Activated naive CD8-positive, alpha-beta T cell treated with anti-CD3 and anti-CD28 coated beads, Interleukin-2, amount 50 U/mL, for 24 hours (primary cell): Measurements from ENCODE around the gene HOXA9.

Experiments
- ATAC-seq: fragments of 150-1000 bp; cut with Tn5 transposase; one replicate; pipeline ENCODE4 v1.10.0; 2021
- DNase-seq: peaks from one replicate; pipeline ENCODE4 v3.0.0; 2021
- H3K27ac Mint-ChIP-seq: one replicate; pipeline ENCODE4 v1.8.0; 2021; ENCODE audit warnings: mild to moderate bottlenecking, mixed read lengths
- H3K27me3 Mint-ChIP-seq: one replicate; pipeline ENCODE4 v1.8.0; 2021; ENCODE audit warnings: mixed read lengths
- H3K36me3 Mint-ChIP-seq: one replicate; pipeline ENCODE4 v1.8.0; 2021; ENCODE audit warnings: low read depth, mixed read lengths
- H3K4me1 Mint-ChIP-seq: one replicate; pipeline ENCODE4 v1.8.0; 2021; ENCODE audit warnings: mixed read lengths
- H3K4me3 Mint-ChIP-seq: one replicate; pipeline ENCODE4 v1.8.0; 2021; ENCODE audit warnings: mild to moderate bottlenecking, moderate library complexity, mixed read lengths
- H3K9me3 Mint-ChIP-seq: one replicate; pipeline ENCODE4 v1.8.0; 2021; ENCODE audit warnings: mixed read lengths

Gene HOXA9

DNA sequence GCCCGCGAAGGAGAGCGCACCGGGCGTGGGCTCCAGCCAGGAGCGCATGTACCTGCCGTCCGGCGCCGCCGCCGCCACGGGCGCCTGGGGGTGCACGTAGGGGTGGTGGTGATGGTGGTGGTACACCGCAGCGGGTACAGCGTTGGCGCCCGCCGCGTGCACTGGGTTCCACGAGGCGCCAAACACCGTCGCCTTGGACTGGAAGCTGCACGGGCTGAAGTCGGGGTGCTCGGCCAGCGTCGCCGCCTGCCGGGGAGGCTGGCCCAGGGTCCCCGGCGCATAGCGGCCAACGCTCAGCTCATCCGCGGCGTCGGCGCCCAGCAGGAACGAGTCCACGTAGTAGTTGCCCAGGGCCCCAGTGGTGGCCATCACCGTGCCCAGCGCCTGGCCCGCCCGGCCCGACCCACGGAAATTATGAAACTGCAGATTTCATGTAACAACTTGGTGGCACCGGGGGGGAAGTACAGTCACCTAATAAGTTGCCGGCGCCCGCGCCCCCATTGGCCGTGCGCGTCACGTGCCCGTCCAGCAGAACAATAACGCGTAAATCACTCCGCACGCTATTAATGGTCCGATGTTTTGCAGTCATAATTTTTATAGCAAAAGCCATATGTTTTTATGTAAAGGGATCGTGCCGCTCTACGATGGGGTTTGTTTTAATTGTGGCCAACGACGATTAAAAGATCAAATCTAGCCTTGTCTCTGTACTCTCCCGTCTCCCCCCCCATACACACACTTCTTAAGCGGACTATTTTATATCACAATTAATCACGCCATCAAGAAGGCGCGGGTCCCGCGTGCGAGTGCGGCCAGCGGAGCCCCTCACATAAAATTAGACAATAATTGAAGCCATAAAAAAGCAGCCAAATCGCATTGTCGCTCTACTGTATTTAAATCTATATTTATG, at the start of gene HOXA9:
TSS of gene HOXA9 (minus strand) at position 449 of the 907 bp plus-strand sequence. CDS start at position 369, 80 bp downstream.
- peaks cover 77% of the 10 kb centered on the region for H3K27me3 Mint-ChIP-seq
- peak within 1 kb of the TSS; percentile 56 for H3K4me3 Mint-ChIP-seq
- ATAC-seq (no peak), DNase-seq (no peak)
- H3K9me3 Mint-ChIP-seq = no peaks in the 10 kb centered on the region
- H3K36me3 Mint-ChIP-seq = no peaks in the 10 kb centered on the region
- peak within 1 kb of the TSS; percentile 68 for H3K27ac Mint-ChIP-seq
- H3K4me1 Mint-ChIP-seq = peaks cover 22% of the 10 kb centered on the region

GRCh38 chr7:27214239-27214950, 49.1 kb upstream of the HOXA9 start:
- no peak overlapping the region for H3K4me3 Mint-ChIP-seq
- H3K36me3 Mint-ChIP-seq = no peaks in the 10 kb centered on the region
- DNase-seq (no peak), ATAC-seq (no peak)
- peaks cover 7% of the 10 kb centered on the region for H3K4me1 Mint-ChIP-seq
- no peak overlapping the region for H3K27ac Mint-ChIP-seq
- H3K27me3 Mint-ChIP-seq = peaks cover 87% of the 10 kb centered on the region
- H3K9me3 Mint-ChIP-seq = no peaks in the 10 kb centered on the region

DNA sequence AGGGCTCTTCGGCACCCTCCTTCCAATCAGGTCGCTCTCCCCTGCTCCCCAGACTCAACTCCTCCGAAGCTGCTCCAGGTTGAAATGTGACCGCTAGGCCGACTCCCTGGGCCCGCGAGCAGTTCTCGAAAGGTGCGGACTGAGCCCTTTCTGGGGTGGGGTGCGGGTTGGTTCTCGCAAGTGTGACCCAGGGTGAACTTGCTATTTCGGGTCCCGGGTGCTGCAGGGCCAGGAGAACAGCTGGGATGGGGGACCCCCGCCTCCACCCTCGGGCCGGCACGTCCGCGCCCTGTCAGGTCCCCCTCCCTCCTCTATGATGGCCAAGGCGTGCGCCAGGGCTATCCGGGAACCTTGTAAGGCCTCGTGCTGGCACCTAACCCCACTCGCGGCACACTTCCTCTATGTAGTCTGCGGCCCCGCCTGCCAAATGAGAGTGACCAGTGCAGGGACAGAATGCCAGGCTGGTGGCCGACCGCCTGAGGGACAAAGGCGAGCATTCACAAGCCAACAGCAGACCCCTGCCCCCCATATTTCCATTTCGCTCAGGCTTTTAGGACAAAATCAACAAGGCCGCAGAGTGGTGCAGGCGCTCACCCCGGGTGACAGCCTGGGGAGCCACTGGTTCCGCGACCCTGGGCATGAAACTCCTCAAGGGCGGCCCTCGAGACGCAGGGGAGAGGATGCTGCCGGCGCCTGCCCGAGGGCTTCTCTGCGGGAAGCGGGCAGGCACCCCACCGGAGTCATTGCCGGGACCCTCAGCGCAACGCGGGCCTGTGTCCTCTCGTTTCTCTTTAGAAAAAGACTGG, 48.3 kb upstream of the HOXA9 start:
- Mint-ChIP-seq H3K27ac (no peak overlapping the region), H3K9me3 (no peaks in the 10 kb centered on the region), H3K4me3 (no peak overlapping the region), H3K36me3 (no peaks in the 10 kb centered on the region), H3K4me1 (peaks cover 7% of the 10 kb centered on the region), H3K27me3 (peaks cover 89% of the 10 kb centered on the region)
- DNase-seq (no peak), ATAC-seq (no peak)

DNA sequence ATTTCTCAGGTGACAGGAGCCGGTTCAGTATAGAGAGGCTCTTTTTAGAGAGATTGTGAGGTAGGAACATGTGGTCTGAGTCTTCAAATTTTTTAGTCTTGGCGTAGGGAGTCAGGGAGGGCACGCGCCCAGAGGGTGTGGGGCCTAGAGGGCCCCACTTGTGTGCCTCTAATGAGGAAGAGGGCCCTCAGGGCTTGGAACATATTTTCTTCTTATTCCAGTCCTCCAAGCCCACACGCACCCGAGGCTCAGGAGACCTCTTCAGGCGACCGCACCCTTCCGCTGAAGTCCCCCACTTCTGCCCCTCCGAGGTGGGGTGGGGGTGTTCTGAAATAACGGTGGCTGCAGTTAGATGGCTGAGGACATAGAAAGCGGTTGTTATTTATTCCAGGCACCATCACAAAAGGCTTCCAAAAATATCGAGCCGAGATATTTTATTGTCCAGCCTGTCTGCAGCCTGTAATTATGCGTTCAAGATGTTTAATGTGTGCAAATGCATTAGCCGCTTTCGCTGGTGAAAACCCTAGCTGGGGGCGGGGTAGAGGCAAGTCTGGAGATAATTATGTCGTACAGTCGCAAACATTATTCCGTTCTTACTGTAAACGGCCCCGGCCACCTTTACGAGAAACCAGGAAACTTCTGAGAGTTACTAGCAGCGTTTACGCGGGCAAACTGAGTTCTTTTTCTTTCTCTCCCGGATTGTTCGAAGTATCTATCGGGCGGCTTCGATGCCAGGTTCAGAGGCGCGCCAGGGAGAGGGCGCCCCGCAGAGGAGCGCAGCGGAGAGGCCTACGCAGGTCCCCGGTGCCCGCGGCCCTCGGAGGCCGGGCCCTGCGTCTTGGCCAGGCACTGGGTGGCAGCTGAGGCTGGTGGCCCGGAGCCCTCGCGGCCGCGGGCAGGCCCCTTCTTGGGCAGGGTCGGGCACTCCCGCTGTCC, 47.4 kb upstream of the HOXA9 start:
- H3K27me3 Mint-ChIP-seq = peaks cover 91% of the 10 kb centered on the region
- peaks cover 7% of the 10 kb centered on the region for H3K4me1 Mint-ChIP-seq
- no peak for DNase-seq
- H3K27ac Mint-ChIP-seq = no peak overlapping the region
- H3K9me3 Mint-ChIP-seq = no peaks in the 10 kb centered on the region
- no peaks in the 10 kb centered on the region for H3K36me3 Mint-ChIP-seq
- ATAC-seq = no peak
- no peak overlapping the region for H3K4me3 Mint-ChIP-seq

DNA sequence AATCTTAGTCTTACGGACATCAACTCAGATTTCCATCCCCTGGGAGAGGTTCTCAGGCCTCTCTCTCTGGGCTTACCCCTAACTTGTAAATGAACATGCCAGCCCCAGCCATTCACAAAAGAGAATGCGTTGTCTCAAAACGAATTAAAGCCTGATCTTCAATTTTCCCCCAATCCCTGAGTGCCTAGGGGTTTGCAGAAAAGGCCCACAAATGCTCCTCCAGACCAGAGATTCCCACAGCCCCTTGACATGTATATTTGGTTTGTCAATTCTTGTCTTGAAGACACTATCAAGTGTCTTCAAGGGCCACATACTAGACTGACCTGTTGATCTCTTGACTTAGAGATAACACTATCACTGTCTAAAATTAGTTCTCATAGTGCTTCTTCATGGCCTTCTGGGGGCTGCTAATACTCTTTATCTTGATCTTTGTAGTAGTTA, 46.4 kb upstream of the HOXA9 start:
- no peak overlapping the region for H3K27ac Mint-ChIP-seq

GRCh38 chr7:27211084-27211446, 45.7 kb upstream of the HOXA9 start:
- Mint-ChIP-seq H3K9me3 (no peaks in the 10 kb centered on the region), H3K27ac (no peak overlapping the region), H3K4me3 (no peak overlapping the region), H3K36me3 (no peaks in the 10 kb centered on the region), H3K4me1 (peaks cover 7% of the 10 kb centered on the region), H3K27me3 (peaks cover 94% of the 10 kb centered on the region)
- ATAC-seq = no peak
- DNase-seq = no peak

More for the DNA sequence above, 46.4 kb upstream of the HOXA9 start:
- Mint-ChIP-seq H3K4me1 (peaks cover 7% of the 10 kb centered on the region), H3K9me3 (no peaks in the 10 kb centered on the region), H3K4me3 (no peak overlapping the region), H3K27me3 (peaks cover 93% of the 10 kb centered on the region), H3K36me3 (no peaks in the 10 kb centered on the region)
- DNase-seq = no peak
- ATAC-seq = no peak

DNA sequence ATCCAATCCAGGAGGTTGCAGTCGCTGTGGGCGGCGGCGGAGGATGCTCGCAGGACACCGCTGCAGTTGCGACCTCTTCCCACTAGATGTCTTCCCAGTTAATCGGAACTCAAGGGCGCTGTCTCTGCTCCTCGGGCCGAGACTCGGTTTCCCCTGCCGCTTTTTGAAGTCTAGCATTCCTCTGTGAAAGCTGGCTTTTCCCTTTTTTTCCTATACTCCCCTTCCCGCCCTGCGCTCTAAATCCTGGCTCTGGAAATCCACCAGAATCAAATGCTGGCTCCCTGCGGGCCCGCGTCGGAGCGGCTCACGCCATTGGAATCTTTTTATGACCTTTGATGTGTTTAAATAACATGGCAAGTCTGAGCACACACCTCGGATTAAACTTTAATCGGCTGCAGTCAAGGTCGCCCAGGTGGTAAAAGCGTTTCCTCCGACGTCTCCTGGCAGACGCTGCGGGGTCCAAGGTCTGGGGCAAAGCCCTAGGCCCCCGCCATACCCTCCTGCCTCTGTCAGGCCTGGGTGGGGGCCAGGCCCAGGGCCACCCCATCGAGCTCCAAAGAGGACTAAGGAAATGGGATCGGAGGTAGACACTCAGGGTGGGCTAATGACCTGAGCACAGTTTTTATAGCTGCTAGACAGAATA, 45.2 kb upstream of the HOXA9 start:
- Mint-ChIP-seq H3K4me3 (peak overlapping the region; percentile 26), H3K4me1 (peaks cover 10% of the 10 kb centered on the region), H3K27me3 (peaks cover 95% of the 10 kb centered on the region), H3K36me3 (no peaks in the 10 kb centered on the region), H3K9me3 (no peaks in the 10 kb centered on the region), H3K27ac (no peak overlapping the region)
- DNase-seq (peak; percentile 62), ATAC-seq (peak; percentile 61)

DNA sequence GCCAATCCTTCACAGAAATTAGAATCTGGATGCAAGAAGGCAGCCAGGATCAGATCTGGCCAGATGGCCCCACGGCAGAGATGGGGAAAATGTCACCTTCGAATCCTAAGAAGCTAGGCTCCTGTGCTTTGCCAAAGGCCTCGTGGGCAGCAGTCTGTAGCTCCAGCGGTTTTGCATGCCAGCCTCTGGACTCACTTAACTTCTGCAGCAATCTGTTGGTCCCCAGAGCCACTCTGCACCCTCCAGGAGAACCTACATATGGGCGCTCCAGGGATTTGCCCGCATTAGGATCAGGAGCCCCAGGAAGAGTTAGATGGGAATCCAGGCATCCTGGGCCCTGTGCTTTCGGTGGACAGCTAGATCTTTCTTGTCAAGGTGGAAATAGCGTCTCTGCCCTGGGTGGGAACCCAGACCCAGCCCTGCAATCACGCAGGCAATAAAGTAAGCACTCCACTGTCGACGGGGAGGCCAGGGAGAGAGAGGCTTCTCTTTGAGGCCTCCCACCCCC, 44.6 kb upstream of the HOXA9 start:
- no peak for ATAC-seq
- H3K27ac Mint-ChIP-seq = no peak overlapping the region

DNA sequence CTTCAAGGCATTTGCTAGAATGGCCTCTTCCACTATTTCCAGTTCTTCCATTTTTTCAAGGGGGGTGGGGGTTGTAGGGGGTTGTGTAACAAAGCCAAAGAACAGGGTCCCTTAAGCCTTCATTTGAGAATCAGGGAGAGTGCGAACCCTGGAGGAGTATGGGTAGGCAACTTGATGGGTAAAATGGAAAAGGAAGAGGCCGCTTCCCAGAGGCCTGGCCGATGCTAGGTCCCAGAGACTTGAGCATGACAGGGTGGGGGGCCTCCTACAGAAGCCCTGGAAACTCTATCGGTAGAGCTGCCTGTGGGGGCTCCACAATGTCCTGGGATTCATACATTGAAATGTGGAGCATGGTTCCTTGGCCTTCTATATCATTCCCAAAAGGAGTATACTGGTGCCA, 43.7 kb upstream of the HOXA9 start:
- no peak for DNase-seq
- Mint-ChIP-seq H3K4me3 (no peak overlapping the region), H3K4me1 (peaks cover 17% of the 10 kb centered on the region), H3K9me3 (no peaks in the 10 kb centered on the region), H3K27ac (no peak overlapping the region), H3K36me3 (no peaks in the 10 kb centered on the region), H3K27me3 (peaks cover 92% of the 10 kb centered on the region)
- ATAC-seq = no peak

More for the DNA sequence above, 44.6 kb upstream of the HOXA9 start:
- H3K4me3 Mint-ChIP-seq = no peak overlapping the region
- no peak for DNase-seq
- H3K36me3 Mint-ChIP-seq = no peaks in the 10 kb centered on the region
- H3K9me3 Mint-ChIP-seq = no peaks in the 10 kb centered on the region
- H3K27me3 Mint-ChIP-seq = peaks cover 92% of the 10 kb centered on the region
- peaks cover 13% of the 10 kb centered on the region for H3K4me1 Mint-ChIP-seq

DNA sequence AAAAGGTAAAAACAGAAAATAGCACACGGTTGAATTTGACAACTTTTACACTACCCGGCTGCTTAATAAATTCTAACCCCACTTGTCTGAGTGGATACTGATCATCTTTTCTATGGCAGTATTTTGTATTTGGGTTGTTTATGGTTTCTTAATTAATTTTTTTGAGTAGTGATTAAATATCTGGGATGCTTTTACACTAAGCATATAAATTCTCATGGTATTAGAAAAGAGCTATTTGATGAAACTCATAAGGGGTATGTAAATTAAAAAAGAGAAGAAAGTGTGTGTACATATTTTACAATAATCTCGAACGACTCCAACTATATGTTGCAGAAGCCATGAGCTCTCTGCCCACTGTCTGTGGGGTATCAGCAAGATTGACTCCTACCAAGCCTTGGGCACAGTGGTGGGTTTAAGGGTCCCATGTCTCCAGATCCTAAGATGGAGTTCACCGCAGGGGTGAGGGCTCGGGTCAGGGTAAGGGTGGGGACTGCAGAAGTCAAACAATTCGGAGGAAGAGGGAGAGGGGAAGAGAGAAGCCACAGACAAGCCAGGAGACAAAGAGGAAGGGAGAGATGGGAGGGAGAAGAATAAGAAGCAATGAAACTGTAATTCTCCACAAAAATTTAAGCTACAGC, 42.1 kb upstream of the HOXA9 start:
- ATAC-seq (no peak), DNase-seq (no peak)
- H3K27ac Mint-ChIP-seq = no peak overlapping the region
- peaks cover 18% of the 10 kb centered on the region for H3K4me1 Mint-ChIP-seq
- peaks cover 93% of the 10 kb centered on the region for H3K27me3 Mint-ChIP-seq
- no peaks in the 10 kb centered on the region for H3K36me3 Mint-ChIP-seq
- no peaks in the 10 kb centered on the region for H3K9me3 Mint-ChIP-seq
- no peak overlapping the region for H3K4me3 Mint-ChIP-seq

DNA sequence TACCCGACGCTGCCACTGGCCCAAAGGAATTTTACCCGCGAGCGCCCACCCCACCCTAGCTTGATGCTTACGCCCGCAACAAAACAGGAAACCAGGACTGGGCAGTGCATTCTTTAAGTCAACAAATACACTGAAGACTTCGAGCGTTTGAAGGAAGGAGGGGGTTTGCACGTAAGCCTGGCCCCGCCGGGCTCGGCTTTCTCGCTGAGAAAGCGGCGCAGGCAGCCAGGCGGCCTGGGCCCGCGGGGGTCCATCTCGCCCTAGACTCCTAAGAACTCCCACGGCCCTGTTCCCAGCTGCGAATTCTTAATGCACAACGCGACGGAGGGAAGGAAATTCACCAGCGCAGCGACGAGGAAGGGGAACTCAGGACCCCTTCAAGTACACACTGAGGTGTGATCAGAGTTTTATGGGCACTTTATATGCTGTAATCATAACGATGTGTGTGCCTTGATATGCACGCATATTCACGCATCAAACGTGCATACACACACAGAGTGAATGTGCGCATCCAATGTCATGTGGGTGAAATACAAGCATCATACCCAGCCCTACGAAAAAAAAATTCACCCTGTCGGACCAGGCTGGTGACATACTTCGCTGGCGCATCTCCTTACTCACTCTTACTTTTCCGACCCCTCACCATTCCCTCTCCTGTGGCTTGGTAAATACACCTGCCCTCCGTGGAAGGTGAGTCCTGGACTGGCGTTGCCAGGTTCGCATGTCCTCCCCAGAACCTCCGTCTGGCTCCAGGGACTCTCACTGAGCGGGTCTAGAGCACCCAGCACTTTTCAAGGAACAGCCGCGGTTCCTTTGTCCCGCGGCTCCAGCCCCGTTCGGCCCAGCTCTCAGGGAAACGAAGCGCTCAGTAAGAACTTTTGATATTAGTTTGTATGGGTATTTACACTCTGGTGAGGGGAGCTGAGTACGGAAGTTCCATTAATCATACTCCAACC, 40.3 kb upstream of the HOXA9 start:
- H3K9me3 Mint-ChIP-seq = no peaks in the 10 kb centered on the region
- no peaks in the 10 kb centered on the region for H3K36me3 Mint-ChIP-seq
- peaks cover 94% of the 10 kb centered on the region for H3K27me3 Mint-ChIP-seq
- no peak overlapping the region for H3K4me3 Mint-ChIP-seq
- ATAC-seq (no peak), DNase-seq (no peak)
- peaks cover 34% of the 10 kb centered on the region for H3K4me1 Mint-ChIP-seq
- no peak overlapping the region for H3K27ac Mint-ChIP-seq

- DNase-seq (no peak), ATAC-seq (no peak)
- Mint-ChIP-seq H3K36me3 (no peaks in the 10 kb centered on the region), H3K4me3 (no peak overlapping the region), H3K27ac (no peak overlapping the region), H3K27me3 (peaks cover 91% of the 10 kb centered on the region), H3K9me3 (no peaks in the 10 kb centered on the region), H3K4me1 (peaks cover 33% of the 10 kb centered on the region)
These were observed 39.5 kb upstream of the HOXA9 start for GRCh38 chr7:27204851-27205322.
